ENCODE results near the gene CDH26.

GRCh38 chr20:59997896-59998295 lies 39.7 kb downstream of the CDH26 start:
- TF ChIP-seq EZH2 (IDR thresholded peaks at IDR 0.05; ENCODE audit: insufficient read depth, poor library complexity, severe bottlenecking): no peak
- no peak for TF ChIP-seq EZH2phosphoT487 (IDR thresholded peaks at IDR 0.05; ENCODE audit: insufficient read depth, low read depth)

Data from GM23248 (cell line).